ENCODE measurements around the gene FNIP2.
"Not testable (repeated sequence)": the region's sequence is repeated elsewhere in the genome, so short reads cannot be mapped to it uniquely, and the experiment has no call there.

Gene FNIP2

DNA sequence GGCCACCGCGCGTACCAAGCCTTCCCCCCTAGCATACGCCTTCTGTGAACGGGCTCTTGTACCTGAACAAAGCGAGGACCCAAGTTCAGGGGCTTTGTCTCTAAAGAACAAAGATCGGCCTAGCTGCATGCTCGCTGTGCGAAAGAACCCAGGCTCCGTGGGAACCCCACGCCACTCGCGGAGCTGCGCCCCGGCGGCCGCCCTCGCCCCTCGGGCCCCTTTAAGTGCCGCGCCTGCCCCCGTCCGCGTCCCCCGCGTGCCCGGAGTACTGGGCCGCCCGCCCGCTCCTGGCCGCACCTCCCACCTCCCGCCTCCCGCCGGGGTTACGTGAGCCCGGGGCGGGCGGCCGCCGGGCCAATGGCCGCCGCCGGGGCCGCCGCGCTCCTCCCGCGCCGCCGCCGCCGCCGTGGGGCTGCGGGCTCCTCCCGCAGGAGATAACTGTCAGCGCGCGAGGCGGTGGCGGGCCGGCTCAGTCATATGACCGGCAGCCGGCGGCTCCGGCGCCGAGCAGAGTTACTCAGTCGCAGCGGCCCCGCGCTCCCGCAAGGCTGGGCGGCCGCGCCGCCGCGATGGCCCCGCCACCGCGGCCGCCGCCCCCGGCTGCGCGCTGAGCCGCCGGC, at the start of gene FNIP2:
FNIP2 (plus strand) TSS at position 472 of the 620 bp plus-strand sequence. CDS start 187 bp downstream, outside the sequence.
- peak; percentile 6 for DNase-seq

DNA sequence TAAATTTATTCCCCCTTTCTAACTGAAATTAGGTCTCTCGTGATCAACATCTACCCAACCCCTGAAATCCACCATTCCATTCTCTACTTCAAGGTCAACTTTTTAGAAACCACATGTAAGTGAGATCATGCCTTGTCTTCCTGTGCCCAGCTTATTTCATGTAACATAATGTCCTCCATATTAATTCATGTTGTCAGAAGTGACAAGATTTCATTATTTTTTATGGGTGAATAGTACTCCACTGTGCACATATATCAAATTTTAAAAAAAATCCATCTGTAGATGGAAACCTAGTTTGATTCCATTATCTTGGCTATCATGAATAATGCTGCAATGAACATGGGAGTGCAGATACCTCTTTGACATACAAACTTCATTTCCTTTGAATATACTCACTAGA, 47.1 kb upstream of the FNIP2 start:
- no peak for DNase-seq

DNA sequence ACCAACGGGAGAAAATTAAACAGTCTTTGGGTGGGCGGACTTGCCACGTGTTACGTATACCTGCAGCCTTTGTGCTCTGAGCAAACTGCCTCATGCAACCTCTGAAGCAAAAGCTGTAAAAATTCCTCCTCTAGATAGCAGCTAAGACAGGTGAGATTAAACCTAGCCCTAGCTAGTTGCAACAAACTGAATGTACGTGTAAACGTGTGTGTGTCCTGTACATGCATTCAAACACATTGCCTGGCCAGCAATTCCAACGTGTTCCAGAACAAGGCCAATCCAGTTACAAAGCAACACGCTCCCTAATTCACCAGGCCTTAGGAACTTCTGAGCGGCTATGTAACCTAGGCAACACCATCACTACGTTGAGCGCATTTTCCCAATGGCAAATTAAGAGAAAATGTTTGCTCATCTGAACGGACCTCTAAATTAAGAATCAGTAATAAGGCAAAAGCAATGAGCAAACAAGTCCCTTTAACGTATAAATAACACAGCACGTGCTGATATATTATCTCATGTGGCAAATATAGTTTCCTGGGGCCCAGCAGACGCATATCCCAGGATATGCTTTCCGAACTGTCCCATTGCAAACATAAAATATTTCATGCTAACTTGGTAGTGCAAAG, 46.4 kb upstream of the FNIP2 start:
- DNase-seq: no peak

DNA sequence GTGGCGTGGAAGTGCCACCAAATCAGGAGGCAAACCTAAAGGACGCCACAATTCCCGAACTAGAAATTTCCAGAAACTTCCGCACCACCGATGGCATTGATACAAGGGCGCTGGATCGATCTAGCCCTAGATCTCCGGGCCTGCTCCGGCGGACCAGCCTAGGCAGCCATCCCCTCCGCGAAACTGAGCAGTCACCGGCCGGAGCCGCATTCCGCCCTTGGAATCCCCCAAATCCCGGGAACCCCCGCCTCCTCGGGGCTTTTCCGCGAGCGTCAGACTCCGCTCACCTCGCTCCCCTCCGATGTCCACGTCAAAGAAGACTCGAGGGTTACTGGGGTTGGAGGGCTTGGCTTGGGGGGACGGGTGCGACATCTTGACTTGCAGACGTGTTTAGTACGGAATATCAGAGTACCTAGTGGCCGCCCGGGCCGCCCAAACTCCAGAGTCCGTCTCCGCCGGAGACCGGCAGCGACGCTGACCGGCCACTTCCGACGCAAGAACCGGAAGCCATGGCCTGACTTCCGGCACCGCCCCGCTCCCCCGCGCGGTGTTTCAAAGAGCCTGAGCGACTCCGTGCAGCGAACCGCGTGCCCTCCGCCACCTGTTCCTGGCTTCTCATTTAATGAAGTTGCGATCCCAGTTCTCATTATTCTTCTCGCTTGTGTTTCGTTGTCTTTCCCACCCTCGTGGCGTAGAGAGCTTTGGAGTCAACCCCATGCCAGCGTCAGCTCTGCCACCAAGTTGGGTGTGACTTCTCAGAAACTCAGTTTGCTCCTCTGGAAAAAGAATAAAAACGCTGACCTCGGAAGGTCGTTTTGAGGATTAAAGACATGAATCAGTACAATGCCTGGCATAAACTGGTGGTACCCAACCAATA, 45.7 kb upstream of the FNIP2 start, which contains the start of gene PPID:
PPID (minus strand) TSS at position 480 of the 877 bp plus-strand sequence; CDS start at position 372, 108 bp downstream.
- peak; percentile 26 for DNase-seq

DNA sequence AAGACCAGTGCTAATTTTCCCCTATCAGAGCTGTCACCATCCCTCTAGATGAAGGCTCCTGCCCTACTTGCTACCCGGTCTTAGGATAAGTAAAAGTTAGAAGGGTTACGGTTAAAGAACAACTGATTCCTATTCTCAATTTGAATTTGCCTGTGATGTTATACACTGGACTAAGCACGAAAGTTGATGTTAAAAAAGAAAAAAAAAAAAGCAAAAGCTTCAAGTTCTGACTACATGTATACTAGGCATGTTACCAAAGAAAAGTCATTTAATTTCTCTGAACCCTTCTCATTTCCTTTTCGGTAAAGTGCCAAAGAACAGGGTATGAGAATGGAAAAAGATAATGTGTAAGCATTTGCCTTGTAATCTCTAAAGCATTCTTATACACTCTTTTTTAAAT, 44.2 kb upstream of the FNIP2 start:
- DNase-seq: no peak

DNA sequence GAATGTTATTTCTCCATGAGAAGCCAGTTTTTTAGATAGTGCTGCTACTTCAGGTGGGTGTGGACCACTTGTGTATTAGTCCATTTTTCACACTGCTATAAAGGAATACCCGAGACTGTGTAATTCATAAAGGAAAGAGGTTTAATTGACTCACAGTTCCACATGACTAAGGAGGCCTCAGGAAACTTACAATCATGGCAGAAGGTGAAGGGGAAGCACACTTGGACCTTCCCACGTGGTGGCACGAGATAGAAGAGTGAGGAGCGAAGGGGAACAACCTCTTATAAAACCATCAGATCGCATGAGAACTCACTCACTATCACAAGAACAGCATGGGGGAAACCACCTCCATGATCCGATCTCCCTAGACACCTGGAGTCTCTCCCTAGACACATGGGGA, 42.2 kb upstream of the FNIP2 start:
- DNase-seq: no peak

DNA sequence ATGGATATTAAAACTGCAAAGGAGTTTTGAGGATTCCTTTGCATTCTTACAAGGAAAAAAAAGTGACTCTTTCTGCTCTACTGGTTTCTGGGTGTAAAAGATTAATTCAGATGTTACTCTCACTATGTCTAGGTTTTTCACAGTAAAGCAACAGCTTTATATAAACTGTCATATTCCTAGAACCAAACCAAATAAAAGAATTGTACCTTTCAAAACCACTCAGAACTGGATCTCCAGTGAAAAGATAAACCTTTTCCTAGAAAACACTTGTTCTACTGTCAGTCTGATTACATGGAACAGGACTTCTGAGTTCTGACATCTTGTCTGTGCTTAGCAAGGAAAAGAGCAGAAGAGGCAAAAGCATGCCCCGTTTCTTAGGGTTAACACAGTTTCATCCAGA, 40.6 kb upstream of the FNIP2 start:
- DNase-seq: no peak

DNA sequence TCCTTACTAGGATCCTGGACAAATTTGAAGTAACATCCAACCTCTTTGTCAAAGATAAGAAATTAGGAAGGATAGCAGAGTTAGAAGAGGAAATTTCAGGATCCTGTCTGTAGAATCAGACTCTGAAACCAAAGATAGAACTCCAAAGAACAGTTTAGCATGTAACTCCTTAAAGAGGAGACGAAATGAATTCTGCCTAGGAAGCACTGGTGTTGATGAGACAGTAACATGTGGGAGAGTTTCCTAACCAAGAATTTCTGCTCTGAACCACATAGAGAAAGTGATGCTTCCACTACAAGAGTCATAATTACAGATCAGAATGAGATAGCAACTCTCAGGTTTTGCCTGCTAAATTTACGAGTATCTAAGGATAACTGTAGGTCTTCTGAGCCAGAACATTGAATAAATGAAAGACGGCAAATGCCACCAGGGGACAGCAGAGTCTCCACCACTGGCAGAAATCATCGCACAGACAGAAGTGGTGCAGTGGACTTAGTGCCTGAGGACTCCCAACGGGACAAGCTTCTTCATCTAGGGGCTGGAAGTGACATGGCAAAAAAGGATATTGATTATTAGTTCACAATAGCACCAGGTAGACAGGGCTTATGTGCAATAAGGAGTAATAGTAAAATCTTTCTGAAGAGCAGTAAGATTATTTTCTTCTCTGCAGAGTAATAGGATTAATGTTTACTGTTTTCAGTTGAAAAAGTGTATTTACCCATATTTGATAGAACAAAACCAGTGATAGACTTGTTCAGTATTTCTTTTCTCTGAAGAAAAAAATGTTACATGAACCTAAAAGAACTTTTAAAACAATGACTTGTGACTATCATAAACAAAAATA, 38.9 kb upstream of the FNIP2 start:
- no peak for DNase-seq

DNA sequence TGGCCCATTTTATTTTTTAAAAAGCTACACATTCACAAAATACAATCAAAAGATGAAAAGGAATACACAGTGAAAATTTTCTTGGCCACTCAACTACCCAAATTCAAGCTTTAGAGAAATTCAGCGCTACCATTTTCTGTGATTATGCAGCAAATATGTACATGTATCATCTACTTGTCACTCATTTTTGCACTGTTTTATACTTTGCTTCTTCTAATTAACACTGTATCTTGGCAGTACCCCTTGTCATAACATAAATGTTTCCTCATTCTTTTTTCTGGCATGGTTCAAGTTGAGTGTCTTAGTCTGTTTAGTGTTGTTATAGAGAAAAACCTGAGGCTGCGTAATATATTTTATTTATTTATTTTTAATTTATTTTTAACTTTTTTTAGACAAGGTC, 30.0 kb upstream of the FNIP2 start:
- DNase-seq: no peak

DNA sequence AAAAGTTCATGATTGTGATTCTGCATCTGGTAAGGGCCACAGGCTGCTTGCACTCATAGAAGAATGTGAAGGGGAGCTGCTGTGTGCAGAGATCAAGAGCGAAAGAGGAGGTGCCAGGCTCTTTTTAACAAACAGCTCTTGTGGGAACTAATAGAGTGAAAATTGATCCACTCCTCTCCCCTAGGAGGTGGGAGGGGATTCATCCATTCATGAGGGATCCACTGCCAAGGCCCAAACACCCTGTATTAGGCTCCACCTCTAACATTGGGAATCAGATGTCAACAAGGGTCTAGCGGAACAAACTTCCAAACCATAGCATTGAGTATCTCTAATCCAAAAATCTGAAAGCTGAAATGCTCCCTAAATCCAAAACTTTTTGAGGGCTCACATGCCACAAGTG, 29.2 kb upstream of the FNIP2 start:
- no peak for DNase-seq

DNA sequence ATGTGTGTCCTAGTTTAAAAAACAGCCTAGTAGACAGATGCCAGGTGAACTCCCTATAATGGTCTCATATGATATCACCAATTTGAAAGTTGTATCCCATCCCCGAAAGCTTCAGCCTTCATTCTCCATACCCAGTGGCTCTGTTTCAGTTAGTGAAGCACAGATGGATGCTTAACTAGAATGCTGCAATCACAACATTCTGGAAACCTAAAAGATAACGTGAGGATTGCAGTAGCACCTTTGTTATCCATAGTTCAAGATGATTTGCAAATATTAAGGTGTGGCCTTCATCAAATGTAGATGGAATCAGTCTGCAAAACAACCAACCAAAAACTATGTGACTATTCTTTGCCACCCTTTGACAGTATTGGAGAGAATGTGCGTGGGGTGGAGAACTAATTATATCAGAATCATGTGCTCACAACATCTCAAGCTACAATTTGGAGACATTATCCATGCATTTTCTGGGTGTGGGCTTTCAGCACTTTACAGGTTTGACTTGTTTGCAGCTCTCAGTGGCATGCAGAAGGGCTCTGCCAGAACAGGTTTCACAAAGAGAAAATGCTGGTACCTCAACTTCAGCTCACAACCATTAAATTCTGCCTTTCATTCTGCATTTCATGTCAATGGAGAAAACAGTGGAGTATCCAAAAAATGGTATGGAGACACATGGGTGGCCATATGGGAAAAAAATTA, 27.4 kb upstream of the FNIP2 start:
- DNase-seq: no peak

DNA sequence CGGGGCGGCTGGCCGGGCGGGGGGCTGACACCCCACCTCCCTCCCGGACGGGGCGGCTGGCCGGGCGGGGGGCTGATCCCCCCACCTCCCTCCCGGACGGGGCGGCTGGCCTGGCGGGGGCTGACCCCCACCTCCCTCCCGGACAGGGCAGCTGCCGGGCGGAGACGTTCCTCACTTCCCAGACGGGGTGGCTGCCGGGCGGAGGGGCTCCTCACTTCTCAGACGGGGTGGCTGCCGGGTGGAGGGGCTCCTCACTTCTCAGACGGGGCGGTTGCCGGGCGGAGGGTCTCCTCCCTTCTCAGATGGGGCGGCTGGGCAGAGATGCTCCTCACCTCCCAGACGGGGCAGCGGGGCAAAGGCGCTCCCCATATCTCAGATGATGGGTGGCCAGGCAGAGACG, 22.3 kb upstream of the FNIP2 start:
- not testable (repeated sequence) for DNase-seq

DNA sequence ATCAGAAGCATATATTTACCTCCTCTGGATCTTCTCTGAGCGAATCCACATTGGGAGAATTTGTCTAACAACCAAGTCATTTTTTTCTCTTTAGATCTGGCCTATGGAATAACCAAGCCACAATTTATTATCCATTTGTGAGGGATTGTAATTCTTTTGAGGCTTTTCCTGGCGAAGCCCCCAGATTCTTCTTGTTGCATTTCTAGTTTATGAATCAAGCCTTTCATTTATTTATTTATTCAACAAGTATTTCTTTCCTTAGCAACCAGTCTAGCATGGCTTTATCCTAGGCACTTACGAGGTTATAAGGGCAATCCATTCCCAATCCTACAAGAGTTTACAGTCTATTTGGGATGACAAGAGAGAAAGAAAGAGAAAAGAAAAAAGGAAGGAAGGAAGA, 18.4 kb upstream of the FNIP2 start:
- DNase-seq: no peak

DNA sequence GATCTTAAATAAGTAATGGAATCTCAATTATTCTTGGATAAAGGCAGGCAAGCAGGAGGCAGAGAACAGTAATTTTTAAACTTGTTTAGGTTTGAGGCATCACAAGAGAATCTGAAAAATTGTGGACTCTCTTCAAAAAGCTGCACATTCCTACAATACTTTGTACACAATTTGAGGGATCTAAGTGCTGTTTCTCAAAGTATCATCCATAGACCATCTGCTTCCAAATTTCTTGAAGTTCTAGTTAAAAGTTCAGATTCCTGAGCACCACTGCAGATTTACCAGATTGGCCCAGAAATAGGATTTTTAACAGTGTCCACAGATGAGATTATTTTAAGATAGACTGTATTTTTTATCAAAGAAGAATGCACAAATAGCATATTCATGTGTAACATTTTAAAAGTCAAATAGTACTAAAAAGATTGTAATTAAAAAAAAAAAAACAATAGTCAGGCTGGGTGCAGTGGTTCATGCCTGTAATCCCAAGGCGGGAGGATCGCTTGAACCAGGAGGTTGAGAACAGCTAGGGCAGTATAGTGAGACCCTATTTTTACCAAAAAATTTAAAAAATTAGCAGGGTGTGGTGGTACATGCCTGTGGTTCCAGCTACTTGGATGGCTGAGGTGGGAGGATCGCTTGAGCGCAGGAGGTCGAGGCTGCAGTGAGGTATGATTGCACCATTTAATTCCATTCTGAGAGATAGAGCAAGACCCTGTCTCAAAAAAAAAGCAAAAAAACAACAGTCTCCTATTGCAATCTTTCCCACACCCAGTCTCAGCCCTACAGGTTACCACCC, 14.2 kb upstream of the FNIP2 start:
- DNase-seq: no peak

DNA sequence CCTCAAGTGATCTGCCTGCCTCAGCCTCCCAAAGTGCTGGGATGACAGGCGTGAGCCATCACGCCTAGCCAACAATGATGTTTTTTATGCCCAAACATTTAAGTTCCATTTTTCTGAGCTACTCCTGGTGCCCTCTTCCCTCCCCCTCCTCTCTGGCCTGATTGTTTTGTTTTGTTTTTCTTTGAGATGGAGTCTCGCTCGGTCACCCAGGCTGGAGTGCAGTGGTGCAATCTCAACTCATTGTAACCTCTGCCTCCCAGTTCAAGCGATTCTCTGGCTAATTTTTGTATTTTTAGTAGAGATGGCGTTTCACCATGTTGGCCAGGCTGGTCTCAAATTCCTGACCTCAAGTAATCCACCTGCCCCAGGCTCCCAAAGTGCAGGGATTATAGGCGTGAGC, 13.0 kb upstream of the FNIP2 start:
- not testable (repeated sequence) for DNase-seq

DNA sequence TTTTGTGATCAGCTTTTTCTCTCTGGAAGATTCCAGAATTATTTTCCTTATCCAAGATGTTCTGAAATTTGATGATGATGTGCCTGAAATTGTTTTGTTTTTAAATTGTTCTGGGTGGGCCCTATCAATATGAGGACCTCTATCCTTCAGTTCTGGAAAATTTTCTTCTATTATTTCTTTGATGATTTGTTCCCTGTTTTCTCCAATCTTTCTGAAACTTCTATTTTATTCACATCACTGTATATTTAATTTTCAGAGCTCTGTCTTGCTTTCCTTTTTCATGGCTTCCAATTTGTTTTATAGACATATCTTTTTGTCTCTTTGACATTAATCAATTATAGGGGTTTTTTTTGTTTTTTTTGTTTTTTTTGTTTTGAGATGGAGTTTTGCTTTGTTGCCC, 12.2 kb upstream of the FNIP2 start:
- DNase-seq: no peak

DNA sequence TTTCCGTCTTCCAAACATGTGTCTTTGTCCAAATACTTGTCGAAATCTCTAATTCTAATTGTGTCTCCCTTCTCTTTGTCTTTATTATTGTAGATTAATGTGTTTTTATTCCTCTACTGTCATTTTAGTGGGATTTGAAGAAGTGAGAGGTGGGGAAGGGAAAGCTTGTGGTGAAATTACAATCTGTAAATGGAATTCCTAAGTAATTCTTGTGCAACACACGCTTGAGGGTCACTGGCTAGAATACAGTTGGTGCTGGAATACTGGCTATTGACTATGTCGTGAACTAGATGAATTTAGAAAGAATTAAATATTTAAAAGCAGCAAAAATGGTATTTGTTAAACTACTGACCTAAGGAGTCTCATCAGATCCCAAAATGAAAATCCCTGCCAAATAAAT, 10.7 kb upstream of the FNIP2 start:
- no peak for DNase-seq

DNA sequence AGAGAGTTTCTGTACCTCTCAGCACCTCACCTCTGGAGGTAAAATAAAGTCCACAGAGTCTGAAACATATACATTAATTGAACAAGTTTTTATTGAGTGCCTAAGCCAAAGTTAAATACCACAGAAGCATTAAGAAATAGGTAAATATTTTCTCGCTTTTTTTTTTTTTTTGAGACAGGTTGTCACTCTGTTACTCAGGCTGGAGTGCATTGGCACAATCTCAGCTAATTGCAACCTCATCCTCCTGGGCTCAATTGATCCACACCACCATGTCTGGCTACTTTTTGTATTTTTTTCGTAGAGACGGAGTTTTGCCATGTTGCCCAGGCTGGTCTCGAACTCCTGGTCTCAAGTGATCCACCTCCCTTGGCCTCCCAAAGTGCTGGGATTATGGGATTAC, 10.1 kb upstream of the FNIP2 start:
- DNase-seq: no peak

DNA sequence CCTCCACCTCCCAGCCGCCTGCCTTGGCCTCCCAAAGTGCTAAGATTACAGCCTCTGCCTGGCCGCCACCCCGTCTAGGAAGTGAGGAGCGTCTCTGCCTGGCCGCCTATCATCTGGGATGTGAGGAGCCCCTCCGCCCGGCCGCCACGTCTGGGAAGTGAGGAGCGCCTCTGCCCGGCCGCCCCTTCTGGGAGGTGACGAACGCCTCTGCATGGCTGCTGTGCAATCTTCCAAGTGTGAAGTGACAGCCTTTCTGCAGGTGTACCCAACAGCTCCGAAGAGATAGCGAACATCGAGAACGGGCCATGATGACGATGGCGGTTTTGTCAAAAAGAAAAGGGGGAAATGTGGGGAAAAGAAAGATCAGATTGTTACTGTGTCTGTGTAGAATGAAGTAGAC, 9.3 kb upstream of the FNIP2 start:
- DNase-seq: not testable (repeated sequence)

DNA sequence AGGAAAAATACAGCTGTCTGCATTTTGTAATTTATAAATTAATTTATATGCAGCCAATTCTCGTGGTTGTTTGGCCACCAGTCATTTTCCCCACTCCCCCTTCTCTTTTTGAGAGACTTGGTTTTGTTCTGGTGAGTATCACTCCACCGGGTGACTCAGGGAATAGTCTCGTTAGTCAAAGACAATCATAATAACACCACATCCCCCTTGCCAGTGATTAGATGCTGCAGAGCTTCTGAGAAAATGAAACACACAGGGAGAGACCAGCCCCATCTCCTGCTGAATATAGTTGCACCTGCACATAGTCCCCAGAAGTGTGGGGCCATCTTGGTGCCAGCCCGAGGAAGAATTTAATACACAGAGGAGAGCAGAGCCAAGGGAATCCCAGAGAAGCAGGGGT, 8.0 kb upstream of the FNIP2 start:
- DNase-seq: no peak

DNA sequence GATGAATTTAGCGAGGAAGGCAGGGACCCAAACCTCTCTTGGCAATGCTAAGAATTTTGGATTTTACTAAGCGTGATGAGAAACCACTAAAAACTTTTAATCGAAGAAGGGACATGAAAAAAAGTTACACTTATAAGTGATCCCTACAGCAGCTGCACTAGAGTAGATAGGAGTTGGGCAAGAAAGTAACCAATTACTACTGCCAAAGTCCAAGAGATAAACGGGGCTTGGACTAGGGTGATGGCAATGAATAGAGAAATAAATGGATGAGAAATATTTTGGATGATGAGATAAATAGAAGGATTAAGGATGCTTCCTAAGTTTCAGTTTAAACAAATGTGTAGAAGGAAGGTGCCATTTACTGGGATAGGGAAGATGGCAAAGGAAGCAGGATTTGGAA, 6.3 kb upstream of the FNIP2 start:
- no peak for DNase-seq

DNA sequence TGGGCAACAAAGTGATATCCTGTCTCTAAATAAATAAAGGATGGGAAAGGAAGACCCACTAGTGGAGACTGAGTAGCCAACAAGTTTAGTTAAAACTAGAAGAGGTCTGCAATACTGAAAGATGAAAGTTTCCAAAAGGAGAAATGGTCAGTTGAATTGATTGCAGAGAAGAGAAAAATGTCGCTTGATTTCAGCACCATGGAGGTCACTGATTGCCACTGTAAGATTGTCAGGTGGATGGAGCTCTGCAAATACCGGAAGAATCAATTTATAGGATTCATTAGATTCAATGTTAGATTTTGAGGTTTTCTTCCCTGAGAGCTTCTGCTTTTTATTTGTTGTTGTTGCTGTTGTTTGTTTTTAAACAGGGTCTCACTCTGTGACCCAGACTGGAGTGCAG, 5.4 kb upstream of the FNIP2 start:
- DNase-seq: no peak
